ENCODE measurements around the gene HDAC9.
A peak's percentile ranks its signal among the peaks of the same experiment; 100 is the strongest.

HDAC9 gene

DNA sequence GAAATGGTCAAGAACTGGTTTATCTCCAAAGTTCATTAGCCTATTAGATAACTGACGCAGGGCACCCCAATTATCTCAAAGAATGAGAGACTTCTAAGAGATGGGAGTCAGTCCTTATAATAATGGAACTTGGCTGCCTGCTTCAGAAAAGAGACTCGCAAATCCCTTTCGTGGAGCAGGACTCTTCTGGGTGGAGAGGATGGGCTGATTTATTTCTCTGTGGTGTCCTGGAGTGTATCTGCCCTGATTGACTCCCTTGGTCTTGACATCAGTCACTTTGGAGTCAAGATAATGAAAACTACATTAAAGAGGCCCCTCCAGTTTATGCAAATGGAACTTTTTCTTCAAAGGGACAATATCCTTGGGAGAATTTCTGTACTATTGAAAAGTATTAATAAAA, 198.9 kb downstream of the HDAC9 start:
- TF ChIP-seq, protein P1, sequence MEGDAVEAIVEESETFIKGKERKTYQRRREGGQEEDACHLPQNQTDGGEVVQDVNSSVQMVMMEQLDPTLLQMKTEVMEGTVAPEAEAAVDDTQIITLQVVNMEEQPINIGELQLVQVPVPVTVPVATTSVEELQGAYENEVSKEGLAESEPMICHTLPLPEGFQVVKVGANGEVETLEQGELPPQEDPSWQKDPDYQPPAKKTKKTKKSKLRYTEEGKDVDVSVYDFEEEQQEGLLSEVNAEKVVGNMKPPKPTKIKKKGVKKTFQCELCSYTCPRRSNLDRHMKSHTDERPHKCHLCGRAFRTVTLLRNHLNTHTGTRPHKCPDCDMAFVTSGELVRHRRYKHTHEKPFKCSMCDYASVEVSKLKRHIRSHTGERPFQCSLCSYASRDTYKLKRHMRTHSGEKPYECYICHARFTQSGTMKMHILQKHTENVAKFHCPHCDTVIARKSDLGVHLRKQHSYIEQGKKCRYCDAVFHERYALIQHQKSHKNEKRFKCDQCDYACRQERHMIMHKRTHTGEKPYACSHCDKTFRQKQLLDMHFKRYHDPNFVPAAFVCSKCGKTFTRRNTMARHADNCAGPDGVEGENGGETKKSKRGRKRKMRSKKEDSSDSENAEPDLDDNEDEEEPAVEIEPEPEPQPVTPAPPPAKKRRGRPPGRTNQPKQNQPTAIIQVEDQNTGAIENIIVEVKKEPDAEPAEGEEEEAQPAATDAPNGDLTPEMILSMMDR (conservative IDR thresholded peaks at IDR 0.05) = no peak
- no peak for TF ChIP-seq ZFX (IDR thresholded peaks at IDR 0.05)
- no peak overlapping the region for H3K27ac ChIP-seq

DNA sequence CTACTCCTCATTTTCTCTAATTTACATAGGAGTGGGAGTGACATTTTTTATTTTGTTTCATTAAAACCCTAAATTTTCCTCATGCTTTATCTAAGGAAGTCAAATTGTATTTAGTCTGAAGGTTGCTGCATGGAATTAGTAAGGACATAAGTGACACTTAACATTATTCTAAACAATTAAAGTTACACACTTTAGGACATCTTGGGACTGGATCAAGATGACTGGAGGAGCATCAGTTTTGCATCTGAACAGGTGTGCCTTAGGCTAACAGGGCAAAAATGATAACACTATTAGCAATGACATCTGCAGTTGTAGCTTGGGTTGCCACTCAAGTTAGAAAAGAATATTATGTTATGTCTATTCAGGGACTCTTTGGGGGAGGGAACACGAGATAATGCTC, 199.4 kb downstream of the HDAC9 start:
- TF ChIP-seq, protein P1 (conservative IDR thresholded peaks at IDR 0.05) = no peak
- no peak for TF ChIP-seq ZFX (IDR thresholded peaks at IDR 0.05)

DNA sequence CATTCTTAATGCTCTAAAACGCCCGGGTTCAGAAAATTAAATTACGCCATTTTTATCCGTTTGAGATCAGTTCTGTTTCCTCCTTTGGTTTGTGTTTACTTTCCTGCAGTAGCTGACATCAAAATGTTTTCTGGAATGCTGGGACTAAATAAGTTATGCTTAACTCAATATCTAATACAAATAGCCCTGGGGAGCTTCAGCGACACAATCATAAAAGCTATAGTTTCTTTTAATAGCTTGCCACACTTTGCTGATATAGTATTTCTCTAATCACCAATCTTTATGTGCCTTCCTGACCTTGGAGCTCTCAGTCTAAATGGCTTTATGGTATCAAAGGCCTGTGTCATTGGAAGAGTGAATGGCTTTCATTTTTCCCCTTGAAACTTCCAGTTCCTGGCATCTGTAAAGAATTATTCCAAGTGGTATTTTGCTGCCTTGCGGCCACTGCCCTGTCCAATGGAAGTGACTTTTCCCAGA, 202.7 kb downstream of the HDAC9 start:
- H3K27ac ChIP-seq = no peak overlapping the region
- TF ChIP-seq ZFX (IDR thresholded peaks at IDR 0.05) = no peak
- TF ChIP-seq, protein P1 (conservative IDR thresholded peaks at IDR 0.05) = no peak

More for the DNA sequence above, 199.4 kb downstream of the HDAC9 start:
- no peak overlapping the region for H3K27ac ChIP-seq

DNA sequence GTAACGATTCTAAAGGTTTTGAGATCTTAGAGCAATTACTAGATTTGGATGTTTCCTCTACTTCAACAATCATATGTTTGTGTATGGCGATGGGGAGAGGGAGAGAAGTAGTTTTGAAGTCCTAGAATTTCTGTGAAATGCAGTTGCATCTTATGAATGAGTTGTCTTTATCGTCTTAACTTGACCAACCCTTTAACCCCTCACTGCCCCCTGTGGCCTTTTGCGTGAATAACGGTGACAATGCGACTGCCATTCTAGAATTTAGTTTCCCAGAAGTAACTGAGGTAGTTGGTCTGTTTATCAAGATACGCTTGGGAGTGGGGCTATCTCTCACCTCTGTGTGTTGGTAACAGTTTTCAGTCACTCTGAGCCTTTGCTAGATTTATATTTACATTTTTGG, 204.6 kb downstream of the HDAC9 start:
- TF ChIP-seq, protein P1 (conservative IDR thresholded peaks at IDR 0.05) = peak; percentile 60
- no peak for TF ChIP-seq ZFX (IDR thresholded peaks at IDR 0.05)
- no peak overlapping the region for H3K27ac ChIP-seq

DNA sequence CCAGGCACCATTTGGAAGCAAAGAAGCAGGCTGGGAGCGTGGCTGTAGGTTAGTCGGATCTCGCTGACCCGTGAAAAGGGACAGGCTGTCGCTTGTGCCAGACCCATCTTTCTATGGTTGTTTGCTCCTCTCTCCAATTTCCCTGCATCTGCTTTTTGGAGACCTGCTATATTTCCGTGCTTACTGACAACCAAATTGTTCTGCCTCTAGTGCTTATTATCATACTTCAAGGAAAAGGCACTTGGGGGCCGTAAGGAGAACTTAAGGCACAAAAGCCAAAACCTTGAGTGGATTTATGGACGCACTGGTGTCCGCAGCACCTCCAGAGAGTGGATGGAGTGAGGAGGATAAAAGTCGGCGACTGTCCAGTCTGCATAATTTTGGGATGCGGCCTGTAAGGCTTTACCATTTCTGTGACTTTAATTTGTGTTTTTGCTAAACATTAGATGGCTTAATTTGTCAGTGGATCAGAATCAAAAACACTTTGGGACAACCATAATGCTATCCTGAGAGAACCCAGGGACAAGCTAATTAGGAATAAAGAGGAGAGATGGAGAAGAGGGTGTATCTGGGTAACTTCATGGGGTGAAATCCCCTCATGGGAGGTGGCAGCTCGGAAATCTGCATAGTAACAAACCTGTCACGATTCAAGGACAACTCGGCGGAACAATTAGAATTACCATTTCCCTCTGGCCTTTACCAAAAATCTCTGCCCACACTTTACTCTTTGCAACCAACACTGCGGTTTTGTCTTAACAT, 206.7 kb downstream of the HDAC9 start:
- no peak for TF ChIP-seq ZFX (IDR thresholded peaks at IDR 0.05)
- TF ChIP-seq, protein P1 (conservative IDR thresholded peaks at IDR 0.05) = no peak

DNA sequence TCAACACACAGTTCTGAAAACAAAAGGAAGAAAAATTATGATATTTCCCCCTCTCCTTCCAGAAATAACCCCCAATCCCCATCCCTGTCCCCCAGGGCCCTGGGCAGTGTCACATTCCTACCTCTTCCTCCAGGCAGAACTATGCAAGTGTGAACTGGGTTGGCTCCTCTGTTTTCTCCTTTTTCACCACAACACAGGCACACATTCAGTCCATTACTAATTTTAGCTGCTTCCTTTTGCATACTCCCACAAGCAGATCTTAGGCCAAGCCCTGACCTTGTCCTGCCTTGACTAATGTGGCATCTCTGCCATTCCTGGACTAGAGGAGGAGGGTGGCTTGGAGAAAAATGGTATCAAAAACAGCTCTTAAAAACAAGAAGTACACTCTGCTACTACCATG, 208.1 kb downstream of the HDAC9 start:
- TF ChIP-seq, protein P1 (conservative IDR thresholded peaks at IDR 0.05) = no peak
- no peak for TF ChIP-seq ZFX (IDR thresholded peaks at IDR 0.05)
- no peak overlapping the region for H3K27ac ChIP-seq

More for the DNA sequence above, 206.7 kb downstream of the HDAC9 start:
- H3K27ac ChIP-seq = no peak overlapping the region

DNA sequence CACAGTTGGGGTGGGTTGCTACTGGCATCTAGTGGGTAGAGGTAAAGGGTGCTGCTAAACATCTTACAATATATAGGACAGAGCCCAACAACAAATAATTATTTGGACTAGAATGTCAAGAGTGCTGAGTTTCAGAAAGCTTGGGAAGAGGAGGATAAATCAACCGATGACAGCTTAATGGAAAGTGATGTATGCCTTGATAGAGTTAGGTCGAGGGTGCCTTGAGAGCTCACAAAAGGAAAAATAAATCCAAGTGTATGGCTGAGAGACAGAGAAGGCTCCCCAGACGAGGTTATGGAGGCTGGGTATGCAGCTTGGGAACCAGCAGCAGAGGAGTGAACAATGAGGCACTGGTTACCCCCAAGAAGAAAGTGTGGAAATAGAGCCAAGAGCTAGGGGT, 211.1 kb downstream of the HDAC9 start:
- H3K27ac ChIP-seq = no peak overlapping the region
- TF ChIP-seq ZFX (IDR thresholded peaks at IDR 0.05) = no peak
- TF ChIP-seq, protein P1 (conservative IDR thresholded peaks at IDR 0.05) = 0 out of 2 replicates have a peak, but pooled peaks have one; percentile 4
